GM10248 (cell line): Measurements from ENCODE around the gene PHKG2.

ENCODE experiments used
- CTCF ChIA-PET: fragments of 300-600 bp; sonication (Branson Sonifier 250); formaldehyde crosslinking; extraction: SDS; loops from one replicate; lab custom pipeline; 2021; ENCODE audit warnings: antibody characterized with exemption; lab: Yijun Ruan, JAX
- POLR2A ChIA-PET: fragments of 350-650 bp; sonication (Branson Sonifier 250); formaldehyde crosslinking; extraction: SDS; loops from one replicate; lab custom pipeline; 2020; ENCODE audit warnings: antibody characterized with exemption; lab: Yijun Ruan, JAX
- DNase-seq: peaks from one replicate; pipeline ENCODE4 v3.0.0; 2012; ENCODE audit errors: extremely low spot score
- TF ChIP-seq, protein P1 (sequence below): IDR thresholded peaks from 2 replicates; pipeline ENCODE4 v1.5.1; 2012; ENCODE audit warnings: mild to moderate bottlenecking, low read depth; ENCODE audit errors: extremely low read depth, missing control alignments, control extremely low read depth

PHKG2 gene

DNA sequence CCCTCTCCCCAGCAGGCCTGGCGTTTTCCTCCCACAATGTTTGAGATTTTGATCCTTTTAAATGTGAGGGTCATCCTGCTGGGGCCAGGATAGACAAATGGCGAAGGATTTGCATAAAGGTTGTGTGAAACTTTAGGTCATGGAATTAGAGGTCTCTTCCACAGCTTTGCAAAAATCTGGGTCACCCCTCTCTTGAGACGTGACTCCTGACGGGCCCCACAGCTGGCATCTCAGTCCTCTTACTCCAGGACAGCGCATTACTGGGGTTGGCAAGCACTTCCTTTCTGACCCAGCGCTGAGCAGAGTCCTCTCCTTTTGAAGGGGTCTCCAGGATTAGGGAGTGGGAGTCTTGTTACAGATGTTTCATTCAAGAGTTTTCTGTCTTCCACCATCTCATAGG lies 31.4 kb downstream of the PHKG2 start:
- ChIA-PET POLR2A (no interaction called here), CTCF (interaction anchor here (1.2 kb wide), 1 partner anchor 26 kb away, joined by 3 read pairs; no protein-coding TSS in a partner anchor)
- TF ChIP-seq, protein P1, sequence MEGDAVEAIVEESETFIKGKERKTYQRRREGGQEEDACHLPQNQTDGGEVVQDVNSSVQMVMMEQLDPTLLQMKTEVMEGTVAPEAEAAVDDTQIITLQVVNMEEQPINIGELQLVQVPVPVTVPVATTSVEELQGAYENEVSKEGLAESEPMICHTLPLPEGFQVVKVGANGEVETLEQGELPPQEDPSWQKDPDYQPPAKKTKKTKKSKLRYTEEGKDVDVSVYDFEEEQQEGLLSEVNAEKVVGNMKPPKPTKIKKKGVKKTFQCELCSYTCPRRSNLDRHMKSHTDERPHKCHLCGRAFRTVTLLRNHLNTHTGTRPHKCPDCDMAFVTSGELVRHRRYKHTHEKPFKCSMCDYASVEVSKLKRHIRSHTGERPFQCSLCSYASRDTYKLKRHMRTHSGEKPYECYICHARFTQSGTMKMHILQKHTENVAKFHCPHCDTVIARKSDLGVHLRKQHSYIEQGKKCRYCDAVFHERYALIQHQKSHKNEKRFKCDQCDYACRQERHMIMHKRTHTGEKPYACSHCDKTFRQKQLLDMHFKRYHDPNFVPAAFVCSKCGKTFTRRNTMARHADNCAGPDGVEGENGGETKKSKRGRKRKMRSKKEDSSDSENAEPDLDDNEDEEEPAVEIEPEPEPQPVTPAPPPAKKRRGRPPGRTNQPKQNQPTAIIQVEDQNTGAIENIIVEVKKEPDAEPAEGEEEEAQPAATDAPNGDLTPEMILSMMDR: no peak
- DNase-seq: no peak

DNA sequence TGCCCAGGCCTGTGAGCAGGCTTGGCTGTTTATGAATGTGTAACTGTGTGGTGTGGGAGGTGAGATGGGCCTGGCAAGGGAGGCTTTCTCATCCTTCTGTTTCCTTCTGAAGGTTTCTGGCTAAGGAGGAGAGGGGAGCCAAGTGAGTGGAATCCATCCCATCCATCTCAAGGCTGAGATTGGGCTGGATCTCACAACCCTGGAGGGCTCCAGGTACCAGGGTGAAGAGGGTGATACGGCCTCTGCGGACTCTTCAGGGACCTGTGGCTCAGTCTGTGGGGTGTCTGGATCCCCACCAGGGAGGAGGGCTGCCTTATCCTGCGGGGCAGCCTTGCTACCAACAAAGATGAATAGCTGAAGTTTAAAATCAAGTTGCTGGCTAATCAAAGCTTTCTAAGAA lies 31.8 kb downstream of the PHKG2 start:
- ChIA-PET POLR2A (no interaction called here), CTCF (interaction anchor here (0.6 kb wide), 1 partner anchor 35 kb away, joined by 4 read pairs; no protein-coding TSS in a partner anchor)
- TF ChIP-seq, protein P1: no peak
- DNase-seq: no peak

DNA sequence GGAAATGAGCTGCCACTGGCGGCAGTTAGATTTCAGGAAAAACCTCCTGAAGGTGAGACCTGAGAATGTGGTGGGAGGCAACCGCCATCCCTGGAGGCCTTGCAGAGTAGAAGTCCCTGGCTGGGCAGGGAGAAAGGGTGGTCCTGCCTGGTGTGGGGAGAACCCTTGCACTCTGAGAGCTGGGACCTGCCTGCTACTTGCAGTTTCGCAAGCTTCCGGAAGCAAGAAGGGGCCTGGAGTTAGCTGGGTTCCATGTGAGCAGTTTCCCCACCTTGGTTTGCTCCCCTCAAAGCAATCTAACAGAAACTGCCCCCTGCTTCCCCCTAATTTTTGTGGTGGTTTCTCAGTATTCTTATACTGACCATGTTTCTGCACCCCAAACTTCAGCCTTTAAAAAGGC lies 32.3 kb downstream of the PHKG2 start:
- DNase-seq: no peak
- TF ChIP-seq, protein P1: no peak
- CTCF ChIA-PET: interaction anchor here (0.6 to 1.7 kb wide), 2 partner anchors 14 to 34 kb away, joined by 4 to 5 read pairs; no protein-coding TSS in a partner anchor

DNA sequence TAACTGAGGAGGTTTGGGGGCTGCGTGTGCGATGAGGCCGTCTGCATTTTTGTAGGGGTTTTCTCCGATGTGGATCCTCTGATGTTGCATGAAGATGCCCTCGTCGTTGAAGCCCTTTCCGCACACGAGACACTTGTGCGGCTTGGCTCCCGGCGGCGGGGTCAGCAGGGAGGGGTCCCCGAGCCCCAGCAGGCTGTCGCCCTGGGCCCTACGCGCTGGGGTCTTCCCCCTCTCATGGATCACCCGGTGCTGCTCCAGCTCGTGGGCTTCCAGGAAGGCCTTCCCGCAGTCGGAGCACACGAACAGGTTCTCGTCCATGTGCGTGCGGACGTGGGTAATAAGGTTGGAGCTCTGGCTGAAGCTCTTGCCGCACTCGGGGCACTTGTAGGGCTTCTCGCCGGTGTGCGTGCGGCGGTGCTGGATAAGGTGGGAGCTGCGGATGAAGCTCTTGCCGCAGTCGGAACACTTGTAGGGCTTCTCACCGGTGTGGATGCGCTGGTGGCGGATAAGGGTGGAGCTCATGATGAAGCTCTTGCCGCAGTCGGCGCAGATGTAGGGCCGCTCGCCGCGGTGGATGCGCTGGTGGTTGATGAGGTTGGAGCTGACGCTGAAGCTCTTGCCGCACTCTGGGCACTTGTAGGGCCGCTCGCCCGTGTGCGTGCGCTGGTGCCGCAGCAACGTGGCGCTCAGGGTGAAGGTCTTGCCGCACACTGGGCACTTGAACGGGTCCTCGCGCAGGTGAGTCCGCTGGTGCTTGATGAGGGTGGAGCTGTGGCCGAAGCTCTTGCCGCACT lies 34.5 kb downstream of the PHKG2 start:
- POLR2A ChIA-PET: no interaction called here
- TF ChIP-seq, protein P1: no peak
- CTCF ChIA-PET: interaction anchor here (1.3 to 1.6 kb wide), 4 partner anchors 10 to 159 kb away, joined by 3 to 9 read pairs (median 4); no protein-coding TSS in a partner anchor
- DNase-seq: no peak

More for the DNA sequence above, 32.3 kb downstream of the PHKG2 start:
- POLR2A ChIA-PET: no interaction called here

DNA sequence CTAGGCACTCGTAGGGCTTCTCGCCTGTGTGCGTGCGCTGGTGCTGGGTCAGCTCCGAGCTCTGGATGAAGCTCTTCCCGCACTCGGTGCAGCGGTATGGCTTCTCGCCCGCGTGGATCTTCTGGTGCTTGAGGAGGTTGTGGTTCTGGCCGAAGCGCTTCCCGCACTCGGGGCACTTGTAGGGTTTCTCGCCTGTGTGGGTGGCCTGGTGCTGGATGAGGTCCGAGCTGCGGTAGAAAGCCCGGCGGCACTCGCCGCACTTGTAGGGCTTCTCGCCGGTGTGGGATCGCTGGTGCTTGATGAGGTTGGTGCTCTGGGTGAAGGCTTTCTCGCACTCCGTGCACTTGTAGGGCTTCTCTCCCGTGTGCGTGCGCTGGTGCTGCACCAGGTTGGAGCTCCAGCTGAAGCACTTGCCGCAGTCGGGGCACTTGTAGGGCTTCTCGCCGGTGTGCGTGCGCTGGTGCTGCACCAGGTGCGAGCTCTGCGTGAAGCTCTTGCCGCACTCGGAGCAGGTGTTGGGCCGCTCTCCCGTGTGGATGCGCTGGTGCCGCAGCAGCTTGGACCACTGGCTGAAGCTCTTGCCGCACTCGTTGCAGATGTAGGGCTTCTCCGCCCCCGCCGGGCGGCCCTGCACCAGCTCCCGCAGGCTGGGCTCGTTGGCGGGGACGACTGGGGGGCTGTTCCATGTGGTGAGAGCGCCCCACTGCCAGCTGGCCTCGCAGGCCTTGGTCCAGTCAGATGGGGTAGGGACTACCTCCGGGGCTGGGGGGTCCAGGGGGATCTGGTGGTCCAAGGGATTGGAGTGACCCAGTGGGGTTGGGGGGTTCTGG lies 35.3 kb downstream of the PHKG2 start:
- no peak for DNase-seq
- ChIA-PET POLR2A (no interaction called here), CTCF (interaction anchor here (1.3 to 1.6 kb wide), 4 partner anchors 9 to 158 kb away, joined by 3 to 9 read pairs (median 4); no protein-coding TSS in a partner anchor)
- TF ChIP-seq, protein P1: no peak

DNA sequence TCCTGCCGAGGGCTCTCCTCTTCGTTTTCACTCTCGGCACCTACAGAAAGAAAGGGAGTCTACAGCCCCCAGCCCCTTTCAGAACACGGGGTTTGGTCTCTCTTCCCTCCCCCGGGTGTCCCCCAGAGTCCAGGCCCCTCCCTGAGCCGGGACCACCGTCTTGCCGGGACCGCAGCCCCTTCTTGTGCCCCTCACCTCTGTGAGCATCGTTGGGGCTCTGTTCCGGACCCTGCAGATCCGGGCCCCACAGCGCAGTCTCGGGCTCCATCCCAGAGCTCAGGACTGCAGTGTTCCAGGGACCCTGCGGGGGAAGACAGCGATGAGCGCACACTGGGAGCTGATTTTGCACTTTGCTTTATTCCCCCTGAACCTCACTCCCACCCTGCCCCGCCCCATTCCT lies 36.0 kb downstream of the PHKG2 start:
- DNase-seq: no peak
- TF ChIP-seq, protein P1: no peak
- CTCF ChIA-PET: interaction anchor here (1.5 to 1.6 kb wide), 2 partner anchors 30 to 158 kb away, joined by 4 to 6 read pairs; no protein-coding TSS in a partner anchor
- POLR2A ChIA-PET: no interaction called here
